Measurements from ENCODE around the gene MAPK10.

GRCh38 chr4:86354390-86354789 lies 5.5 kb downstream of the MAPK10 start:
- TF ChIP-seq LARP7 (IDR thresholded peaks at IDR 0.05) (no peak), CREB1 (IDR thresholded peaks at IDR 0.05; ENCODE audit: low read depth) (no peak), FOXM1 (IDR thresholded peaks at IDR 0.05; ENCODE audit: low read depth, low read length) (no peak), SMARCA5 (IDR thresholded peaks at IDR 0.05) (no peak), CTCF (IDR thresholded peaks at IDR 0.05 in 2 of 3, conservative IDR thresholded peaks at IDR 0.05 in 1 of 3; ENCODE audit: control insufficient read depth in 2 of 3, extremely low read depth in 1 of 3, insufficient read depth in 1 of 3, low read depth in 3 of 3, low read length in 3 of 3) (no peak), EZH2 (IDR thresholded peaks at IDR 0.05; ENCODE audit: borderline replicate concordance, control insufficient read depth, low read depth, low read length) (no peak), POLR2A (IDR thresholded peaks at IDR 0.05; ENCODE audit: low read depth, low read length) (no peak), NFYA (IDR thresholded peaks at IDR 0.05; ENCODE audit: borderline replicate concordance, low read depth, low read length) (no peak), SUZ12 (IDR thresholded peaks at IDR 0.05; ENCODE audit: unreplicated experiment) (no peak), TCF12 (IDR thresholded peaks at IDR 0.05; ENCODE audit: low read depth, low read length) (no peak), ATF2 (IDR thresholded peaks at IDR 0.05; ENCODE audit: low read length) (no peak), BHLHE40 (IDR thresholded peaks at IDR 0.05; ENCODE audit: borderline replicate concordance in 1 of 2, low read depth in 2 of 2, low read length in 1 of 2) (no peak), SIN3A (IDR thresholded peaks at IDR 0.05; ENCODE audit: low read depth, low read length) (no peak)

Data from GM12878 (cell line).